Astrocyte (in vitro differentiated cells and primary cell): ENCODE data around the gene PPIL4.

Experiments used
- EZH2 ChIP-seq: IDR thresholded peaks from 2 replicates; pipeline ENCODE4 v1.6.1; 2012; ENCODE audit warnings: mild to moderate bottlenecking, low read length, inconsistent platforms; ENCODE audit not compliant: insufficient read depth
- TF ChIP-seq, protein P1 (sequence below): IDR thresholded peaks from 2 replicates; pipeline ENCODE4 v1.5.1; 2011; ENCODE audit warnings: low read depth, mild to moderate bottlenecking, inconsistent platforms, low read length, moderate library complexity; ENCODE audit not compliant: insufficient read depth

DNA sequence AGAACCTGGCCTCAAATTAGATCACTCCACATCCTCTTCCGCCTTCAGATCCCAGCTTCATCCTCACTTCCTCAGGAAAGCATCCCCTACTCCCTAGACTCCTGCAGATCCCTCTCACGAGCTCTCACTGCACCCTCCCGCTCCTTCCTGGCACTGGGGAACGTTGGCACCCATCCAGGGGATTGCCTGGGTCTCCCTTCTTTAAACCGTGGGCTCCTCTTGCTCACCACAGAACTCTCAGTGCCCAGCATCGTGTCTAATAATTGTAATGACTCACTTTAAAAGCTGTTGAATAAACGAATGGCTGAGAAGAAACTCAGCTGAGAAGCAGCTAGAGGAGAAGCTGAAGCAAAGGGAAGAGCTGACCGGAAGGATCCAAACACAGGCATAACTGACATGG, 81.4 kb downstream of the PPIL4 start:
- TF ChIP-seq, protein P1, sequence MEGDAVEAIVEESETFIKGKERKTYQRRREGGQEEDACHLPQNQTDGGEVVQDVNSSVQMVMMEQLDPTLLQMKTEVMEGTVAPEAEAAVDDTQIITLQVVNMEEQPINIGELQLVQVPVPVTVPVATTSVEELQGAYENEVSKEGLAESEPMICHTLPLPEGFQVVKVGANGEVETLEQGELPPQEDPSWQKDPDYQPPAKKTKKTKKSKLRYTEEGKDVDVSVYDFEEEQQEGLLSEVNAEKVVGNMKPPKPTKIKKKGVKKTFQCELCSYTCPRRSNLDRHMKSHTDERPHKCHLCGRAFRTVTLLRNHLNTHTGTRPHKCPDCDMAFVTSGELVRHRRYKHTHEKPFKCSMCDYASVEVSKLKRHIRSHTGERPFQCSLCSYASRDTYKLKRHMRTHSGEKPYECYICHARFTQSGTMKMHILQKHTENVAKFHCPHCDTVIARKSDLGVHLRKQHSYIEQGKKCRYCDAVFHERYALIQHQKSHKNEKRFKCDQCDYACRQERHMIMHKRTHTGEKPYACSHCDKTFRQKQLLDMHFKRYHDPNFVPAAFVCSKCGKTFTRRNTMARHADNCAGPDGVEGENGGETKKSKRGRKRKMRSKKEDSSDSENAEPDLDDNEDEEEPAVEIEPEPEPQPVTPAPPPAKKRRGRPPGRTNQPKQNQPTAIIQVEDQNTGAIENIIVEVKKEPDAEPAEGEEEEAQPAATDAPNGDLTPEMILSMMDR = no peak
- no peak for TF ChIP-seq EZH2
